HEK293 (cell line): ENCODE data around the gene SVOPL.

ENCODE experiments used
- CTCF ChIA-PET: fragments of 350-600 bp; formaldehyde crosslinking; extraction: SDS; loops from one replicate; lab custom pipeline; 2021; ENCODE audit warnings: antibody characterized with exemption; lab: Yijun Ruan, JAX
- POLR2A ChIA-PET: fragments of 300-600 bp; formaldehyde crosslinking; extraction: SDS; loops from one replicate; lab custom pipeline; 2020; ENCODE audit warnings: antibody characterized with exemption, inconsistent platforms; lab: Yijun Ruan, JAX
- H3K27ac ChIP-seq: fragments of 200-500 bp; sonication (Bioruptor generic); 2 replicates; pipeline ENCODE4 v1.5.1; 2014; ENCODE audit warnings: low read depth, low read length, control low read depth, inconsistent platforms; ENCODE audit errors: extremely low read depth
- H3K36me3 ChIP-seq, 2 experiments: fragments of 200-500 bp in 1 of 2; sonication (Bioruptor generic) in 1 of 2; 1 replicate in 1 of 2; 2 replicates in 1 of 2; pipeline ENCODE4 v1.5.1; 2014 to 2017; ENCODE audit warnings: inconsistent platforms in 2 of 2, low read length in 2 of 2; ENCODE audit not compliant: control insufficient read depth in 2 of 2, insufficient read depth in 1 of 2
- H3K4me1 ChIP-seq: fragments of 200-500 bp; sonication (Bioruptor generic); 2 replicates; pipeline ENCODE4 v1.5.1; 2014; ENCODE audit warnings: mild to moderate bottlenecking, low read length, inconsistent platforms; ENCODE audit not compliant: control insufficient read depth, insufficient read depth
- H3K4me3 ChIP-seq: 2 replicates; pipeline ENCODE4 v1.5.1; 2011; ENCODE audit warnings: low read depth, mild to moderate bottlenecking, control low read depth, low read length, moderate library complexity
- H3K9me3 ChIP-seq: fragments of 200-500 bp; sonication (Bioruptor generic); 2 replicates; pipeline ENCODE4 v1.5.1; 2014; ENCODE audit warnings: low read depth, low read length, inconsistent platforms; ENCODE audit not compliant: control insufficient read depth, insufficient read depth
- KLF10 ChIP-seq: fragments of 450-650 bp; IDR thresholded peaks from 2 replicates; pipeline ENCODE4 v1.5.1; 2018; ENCODE audit warnings: missing biosample characterization, mild to moderate bottlenecking, missing genetic modification characterization
- KLF7 ChIP-seq: fragments of 450-650 bp; formaldehyde crosslinking; IDR thresholded peaks from 2 replicates; pipeline ENCODE4 v1.5.1; 2016; ENCODE audit warnings: missing biosample characterization, missing genetic modification characterization, borderline replicate concordance
- SP3 ChIP-seq: fragments of 450-650 bp; formaldehyde crosslinking; IDR thresholded peaks from 2 replicates; pipeline ENCODE4 v1.5.1; 2016; ENCODE audit warnings: missing biosample characterization, missing genetic modification characterization
- TCF7L2 ChIP-seq: IDR thresholded peaks from 2 replicates; pipeline ENCODE4 v1.6.1; 2011; ENCODE audit warnings: low read depth, mild to moderate bottlenecking, inconsistent platforms, low read length, moderate library complexity, borderline replicate concordance
- ZBTB17 ChIP-seq: fragments of 450-650 bp; formaldehyde crosslinking; IDR thresholded peaks from 2 replicates; pipeline ENCODE4 v1.5.1; 2016; ENCODE audit warnings: missing biosample characterization, missing genetic modification characterization
- ZNF155 ChIP-seq: fragments of 450-650 bp; formaldehyde crosslinking; IDR thresholded peaks from 2 replicates; pipeline ENCODE4 v1.5.1; 2016; ENCODE audit warnings: missing biosample characterization, missing genetic modification characterization
- ZNF175 ChIP-seq: fragments of 450-650 bp; formaldehyde crosslinking; IDR thresholded peaks from 2 replicates; pipeline ENCODE4 v1.5.1; 2016; ENCODE audit warnings: missing biosample characterization, missing genetic modification characterization
- ZNF184 ChIP-seq: fragments of 450-650 bp; IDR thresholded peaks from 2 replicates; pipeline ENCODE4 v1.5.1; 2018; ENCODE audit warnings: missing biosample characterization, mild to moderate bottlenecking, missing genetic modification characterization
- ZNF311 ChIP-seq: fragments of 450-650 bp; formaldehyde crosslinking; IDR thresholded peaks from 2 replicates; pipeline ENCODE4 v1.5.1; 2017; ENCODE audit warnings: missing biosample characterization, missing genetic modification characterization, borderline replicate concordance
- ZNF341 ChIP-seq: fragments of 450-650 bp; formaldehyde crosslinking; IDR thresholded peaks from 2 replicates; pipeline ENCODE4; 2016; ENCODE audit warnings: low read depth, missing biosample characterization, missing genetic modification characterization
- ZNF391 ChIP-seq: fragments of 450-650 bp; formaldehyde crosslinking; IDR thresholded peaks from 2 replicates; pipeline ENCODE4 v1.5.1; 2016; ENCODE audit warnings: low read depth, missing biosample characterization, missing genetic modification characterization, borderline replicate concordance
- ZNF394 ChIP-seq: fragments of 450-650 bp; formaldehyde crosslinking; IDR thresholded peaks from 2 replicates; pipeline ENCODE4 v1.5.1; 2016; ENCODE audit warnings: missing biosample characterization, missing genetic modification characterization, mild to moderate bottlenecking, moderate library complexity, borderline replicate concordance
- ZNF529 ChIP-seq: fragments of 450-650 bp; formaldehyde crosslinking; IDR thresholded peaks from 2 replicates; pipeline ENCODE4 v1.5.1; 2017; ENCODE audit warnings: missing genetic modification characterization, missing biosample characterization; ENCODE audit not compliant: insufficient replicate concordance
- ZNF610 ChIP-seq: fragments of 450-650 bp; formaldehyde crosslinking; IDR thresholded peaks from 2 replicates; pipeline ENCODE4 v1.5.1; 2016; ENCODE audit warnings: missing biosample characterization, missing genetic modification characterization, borderline replicate concordance
- ZNF621 ChIP-seq: fragments of 450-650 bp; formaldehyde crosslinking; IDR thresholded peaks from 2 replicates; pipeline ENCODE4 v1.5.1; 2017; ENCODE audit warnings: missing biosample characterization, missing genetic modification characterization
- ZNF623 ChIP-seq: fragments of 450-650 bp; formaldehyde crosslinking; IDR thresholded peaks from 2 replicates; pipeline ENCODE4 v1.5.1; 2016; ENCODE audit warnings: missing biosample characterization, missing genetic modification characterization
- ZNF626 ChIP-seq: fragments of 450-650 bp; sonication (Bioruptor Pico); formaldehyde crosslinking; IDR thresholded peaks from 2 replicates; pipeline ENCODE4 v1.5.1; 2018; ENCODE audit warnings: missing biosample characterization, missing genetic modification characterization, inconsistent platforms
- ZNF658 ChIP-seq: fragments of 450-650 bp; formaldehyde crosslinking; IDR thresholded peaks from 2 replicates; pipeline ENCODE4; 2016; ENCODE audit warnings: missing biosample characterization, missing genetic modification characterization
- ZNF768 ChIP-seq: fragments of 450-650 bp; formaldehyde crosslinking; IDR thresholded peaks from 2 replicates; pipeline ENCODE4 v1.5.1; 2018; ENCODE audit warnings: missing biosample characterization, mild to moderate bottlenecking, missing genetic modification characterization
- ZNF777 ChIP-seq: fragments of 450-650 bp; formaldehyde crosslinking; IDR thresholded peaks from 2 replicates; pipeline ENCODE4 v1.5.1; 2017; ENCODE audit warnings: missing biosample characterization, missing genetic modification characterization, borderline replicate concordance
- ZNF791 ChIP-seq: fragments of 450-650 bp; formaldehyde crosslinking; IDR thresholded peaks from 2 replicates; pipeline ENCODE4 v1.5.1; 2016; ENCODE audit warnings: missing biosample characterization, missing genetic modification characterization
- ZSCAN16 ChIP-seq: fragments of 450-650 bp; formaldehyde crosslinking; IDR thresholded peaks from 2 replicates; pipeline ENCODE4 v1.5.1; 2016; ENCODE audit warnings: missing biosample characterization, missing genetic modification characterization
- ZSCAN30 ChIP-seq: fragments of 450-650 bp; IDR thresholded peaks from 2 replicates; pipeline ENCODE4 v1.5.1; 2018; ENCODE audit warnings: missing biosample characterization, mild to moderate bottlenecking, missing genetic modification characterization, moderate library complexity
- TF ChIP-seq, protein P1 (sequence below): fragments of 450-650 bp; formaldehyde crosslinking; IDR thresholded peaks from 2 replicates; pipeline ENCODE4 v1.5.1; 2016; ENCODE audit warnings: missing biosample characterization, missing genetic modification characterization
- TF ChIP-seq, protein P2 (sequence below): fragments of 450-650 bp; formaldehyde crosslinking; IDR thresholded peaks from 2 replicates; pipeline ENCODE4 v1.5.1; 2016; ENCODE audit warnings: missing biosample characterization, missing genetic modification characterization
- TF ChIP-seq, protein P3 (sequence below): fragments of 450-650 bp; formaldehyde crosslinking; IDR thresholded peaks from 2 replicates; pipeline ENCODE4 v1.5.1; 2016; ENCODE audit warnings: missing biosample characterization, missing genetic modification characterization
- TF ChIP-seq, protein P4 (sequence below): fragments of 450-650 bp; formaldehyde crosslinking; IDR thresholded peaks from 2 replicates; pipeline ENCODE4 v1.5.1; 2017; ENCODE audit warnings: missing biosample characterization, missing genetic modification characterization

Gene SVOPL

DNA sequence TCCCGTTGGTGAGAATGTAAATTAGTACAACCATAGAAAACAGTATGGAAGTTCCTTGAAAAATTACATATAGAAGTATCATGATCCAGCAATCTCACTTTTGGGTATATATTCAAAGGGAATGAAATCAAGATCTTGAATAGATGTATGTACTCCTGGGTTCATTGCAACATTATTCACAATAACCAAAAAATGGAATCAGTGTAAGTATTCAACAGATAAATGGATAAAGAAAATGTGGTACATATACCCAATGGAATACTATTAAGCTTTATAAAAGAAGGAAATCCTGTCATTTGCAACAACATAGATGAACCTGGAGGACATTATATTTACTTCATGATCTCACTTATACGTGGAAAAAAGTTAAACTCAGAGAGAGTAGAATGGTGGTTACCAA is 154.3 kb downstream of the SVOPL start:
- Histone ChIP-seq H3K36me3 (peaks cover 0 to 67% of the 10 kb centered on the region in 2 experiments; a peak in 1 of 3 replicates), H3K4me1 (no peaks in the 10 kb centered on the region), H3K9me3 (no peaks in the 10 kb centered on the region), H3K27ac (no peak overlapping the region)
- POLR2A ChIA-PET: no interaction called here
- CTCF ChIA-PET: interaction anchor here (0.6 kb wide), 1 partner anchor 920 kb away, joined by 3 read pairs; no protein-coding TSS in a partner anchor
- TF ChIP-seq, protein P1, sequence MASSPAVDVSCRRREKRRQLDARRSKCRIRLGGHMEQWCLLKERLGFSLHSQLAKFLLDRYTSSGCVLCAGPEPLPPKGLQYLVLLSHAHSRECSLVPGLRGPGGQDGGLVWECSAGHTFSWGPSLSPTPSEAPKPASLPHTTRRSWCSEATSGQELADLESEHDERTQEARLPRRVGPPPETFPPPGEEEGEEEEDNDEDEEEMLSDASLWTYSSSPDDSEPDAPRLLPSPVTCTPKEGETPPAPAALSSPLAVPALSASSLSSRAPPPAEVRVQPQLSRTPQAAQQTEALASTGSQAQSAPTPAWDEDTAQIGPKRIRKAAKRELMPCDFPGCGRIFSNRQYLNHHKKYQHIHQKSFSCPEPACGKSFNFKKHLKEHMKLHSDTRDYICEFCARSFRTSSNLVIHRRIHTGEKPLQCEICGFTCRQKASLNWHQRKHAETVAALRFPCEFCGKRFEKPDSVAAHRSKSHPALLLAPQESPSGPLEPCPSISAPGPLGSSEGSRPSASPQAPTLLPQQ (tag by site-specific recombination): no peak
- no peak for TF ChIP-seq ZNF175
- TF ChIP-seq ZNF184 (tag by site-specific recombination): no peak
- no peak for TF ChIP-seq KLF10 (tag by site-specific recombination)
- no peak for TF ChIP-seq ZSCAN16 (tag by site-specific recombination)
- no peak for TF ChIP-seq ZNF626 (tag by site-specific recombination)
- TF ChIP-seq, protein P2, sequence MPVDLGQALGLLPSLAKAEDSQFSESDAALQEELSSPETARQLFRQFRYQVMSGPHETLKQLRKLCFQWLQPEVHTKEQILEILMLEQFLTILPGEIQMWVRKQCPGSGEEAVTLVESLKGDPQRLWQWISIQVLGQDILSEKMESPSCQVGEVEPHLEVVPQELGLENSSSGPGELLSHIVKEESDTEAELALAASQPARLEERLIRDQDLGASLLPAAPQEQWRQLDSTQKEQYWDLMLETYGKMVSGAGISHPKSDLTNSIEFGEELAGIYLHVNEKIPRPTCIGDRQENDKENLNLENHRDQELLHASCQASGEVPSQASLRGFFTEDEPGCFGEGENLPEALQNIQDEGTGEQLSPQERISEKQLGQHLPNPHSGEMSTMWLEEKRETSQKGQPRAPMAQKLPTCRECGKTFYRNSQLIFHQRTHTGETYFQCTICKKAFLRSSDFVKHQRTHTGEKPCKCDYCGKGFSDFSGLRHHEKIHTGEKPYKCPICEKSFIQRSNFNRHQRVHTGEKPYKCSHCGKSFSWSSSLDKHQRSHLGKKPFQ (tag by site-specific recombination): no peak
- no peak for TF ChIP-seq SP3 (tag by site-specific recombination)
- TF ChIP-seq ZBTB17 (tag by site-specific recombination): no peak
- TF ChIP-seq, protein P3, sequence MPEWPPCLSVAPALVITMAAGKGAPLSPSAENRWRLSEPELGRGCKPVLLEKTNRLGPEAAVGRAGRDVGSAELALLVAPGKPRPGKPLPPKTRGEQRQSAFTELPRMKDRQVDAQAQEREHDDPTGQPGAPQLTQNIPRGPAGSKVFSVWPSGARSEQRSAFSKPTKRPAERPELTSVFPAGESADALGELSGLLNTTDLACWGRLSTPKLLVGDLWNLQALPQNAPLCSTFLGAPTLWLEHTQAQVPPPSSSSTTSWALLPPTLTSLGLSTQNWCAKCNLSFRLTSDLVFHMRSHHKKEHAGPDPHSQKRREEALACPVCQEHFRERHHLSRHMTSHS (tag by site-specific recombination): no peak
- TF ChIP-seq ZNF623 (tag by site-specific recombination): no peak
- TF ChIP-seq ZNF529 (tag by site-specific recombination): no peak
- TF ChIP-seq ZNF155 (tag by site-specific recombination): no peak
- no peak for TF ChIP-seq ZNF768 (tag by site-specific recombination)
- TF ChIP-seq ZNF391 (tag by site-specific recombination): no peak
- no peak for TF ChIP-seq ZNF621 (tag by site-specific recombination)
- TF ChIP-seq, all 188 proteins: peak for 0
- H3K4me3 ChIP-seq: no peak overlapping the region

DNA sequence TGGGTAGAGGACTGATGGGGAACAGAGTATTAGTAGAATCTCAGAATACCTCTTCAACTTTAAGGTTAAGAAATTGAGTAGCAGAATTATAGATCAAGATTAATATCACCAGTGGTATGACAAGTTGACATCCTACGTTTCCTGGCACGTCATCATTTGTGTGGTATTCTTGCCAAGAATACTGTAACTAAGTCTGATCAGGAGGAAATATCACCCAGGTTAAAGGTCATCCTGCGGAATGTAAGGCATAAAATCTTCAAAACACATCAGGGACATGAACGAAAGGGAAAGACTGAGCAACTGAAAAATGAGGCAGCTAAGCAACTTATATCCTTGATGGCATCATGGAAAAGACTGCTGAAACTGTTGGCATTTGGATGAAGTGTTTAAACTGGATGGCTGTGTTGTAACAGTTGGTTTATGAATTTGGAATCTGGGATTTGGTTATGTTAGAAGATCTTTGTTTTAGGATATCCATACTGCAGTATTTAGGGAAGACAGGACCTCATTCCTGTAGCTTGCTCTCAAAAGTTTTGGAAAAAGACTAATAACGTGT is 155.0 kb downstream of the SVOPL start:
- Histone ChIP-seq H3K9me3 (no peaks in the 10 kb centered on the region), H3K36me3 (peaks cover 0 to 65% of the 10 kb centered on the region in 2 experiments; a peak in 1 of 3 replicates), H3K27ac (no peak overlapping the region), H3K4me3 (no peak overlapping the region), H3K4me1 (no peaks in the 10 kb centered on the region)
- ChIA-PET CTCF (interaction anchor here (0.6 kb wide), 1 partner anchor 919 kb away, joined by 3 read pairs; no protein-coding TSS in a partner anchor), POLR2A (no interaction called here)
- no peak for TF ChIP-seq ZNF394 (tag by site-specific recombination)
- no peak for TF ChIP-seq ZNF341
- no peak for TF ChIP-seq ZSCAN30 (tag by site-specific recombination)
- TF ChIP-seq ZNF610 (tag by site-specific recombination): no peak
- TF ChIP-seq, protein P4, sequence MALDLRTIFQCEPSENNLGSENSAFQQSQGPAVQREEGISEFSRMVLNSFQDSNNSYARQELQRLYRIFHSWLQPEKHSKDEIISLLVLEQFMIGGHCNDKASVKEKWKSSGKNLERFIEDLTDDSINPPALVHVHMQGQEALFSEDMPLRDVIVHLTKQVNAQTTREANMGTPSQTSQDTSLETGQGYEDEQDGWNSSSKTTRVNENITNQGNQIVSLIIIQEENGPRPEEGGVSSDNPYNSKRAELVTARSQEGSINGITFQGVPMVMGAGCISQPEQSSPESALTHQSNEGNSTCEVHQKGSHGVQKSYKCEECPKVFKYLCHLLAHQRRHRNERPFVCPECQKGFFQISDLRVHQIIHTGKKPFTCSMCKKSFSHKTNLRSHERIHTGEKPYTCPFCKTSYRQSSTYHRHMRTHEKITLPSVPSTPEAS: no peak
- no peak for TF ChIP-seq ZNF791 (tag by site-specific recombination)
- TF ChIP-seq ZNF658 (tag by site-specific recombination): no peak
- no peak for TF ChIP-seq ZNF777 (tag by site-specific recombination)
- TF ChIP-seq KLF7 (tag by site-specific recombination): no peak
- TF ChIP-seq TCF7L2: no peak
- no peak for TF ChIP-seq ZNF311 (tag by site-specific recombination)
